Suprapubic skin (tissue), 4 donors: ENCODE results near the gene UBN2.

ENCODE experiments used
- EP300 ChIP-seq: sonication (generic); formaldehyde crosslinking; IDR thresholded peaks from one replicate; pipeline ENCODE4 v1.6.1; 2017; ENCODE audit warnings: antibody characterized with exemption
- POLR2A ChIP-seq, 2 donors: fragments of 450-650 bp; IDR thresholded peaks; one replicate each; pipeline ENCODE4 v1.6.1; 2017; ENCODE audit warnings: antibody characterized with exemption in 2 of 2, mild to moderate bottlenecking in 2 of 2, moderate library complexity in 2 of 2
- POLR2AphosphoS5 ChIP-seq, 3 donors: sonication (generic); formaldehyde crosslinking; IDR thresholded peaks; one replicate each; pipeline ENCODE4 v1.6.1; 2017; ENCODE audit warnings: antibody characterized with exemption in 3 of 3
- TF ChIP-seq, protein P1 (sequence below), 2 donors: fragments of 200-600 bp in 1 of 2; fragments of 450-650 bp in 1 of 2; sonication (generic) in 1 of 2; IDR thresholded peaks; one replicate each; pipeline ENCODE4 v1.5.1; 2016 to 2019; ENCODE audit warnings: antibody characterized with exemption in 2 of 2, mild to moderate bottlenecking in 1 of 2, moderate library complexity in 1 of 2

DNA sequence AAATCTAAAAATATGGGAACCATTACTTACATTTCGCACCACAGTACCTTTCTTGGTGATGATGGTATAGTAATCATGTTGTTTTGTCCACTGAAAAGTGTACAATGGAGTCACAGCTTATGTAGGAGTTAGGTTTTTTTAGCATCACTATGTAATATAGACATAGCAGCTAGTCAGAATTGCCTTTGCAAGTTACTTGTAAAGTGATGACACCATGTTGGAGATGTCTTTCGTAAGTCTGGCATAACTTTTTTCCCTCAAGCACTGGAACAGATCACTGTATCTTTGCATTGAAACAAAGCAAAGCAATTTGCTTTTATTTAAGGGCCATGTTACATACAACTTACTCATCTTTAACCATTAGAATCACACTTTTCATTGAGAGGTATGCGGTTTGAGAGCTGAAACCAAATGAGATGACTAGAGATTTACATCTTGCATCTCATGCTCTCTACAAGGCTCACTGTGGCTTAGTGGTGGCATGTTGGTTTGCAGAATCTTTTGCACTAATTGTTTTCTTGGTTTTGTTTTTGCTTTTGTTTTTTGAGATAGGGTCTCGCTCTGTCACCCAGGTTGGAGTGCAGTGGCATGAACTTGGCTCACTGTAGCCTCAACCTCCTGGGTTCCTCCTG, 18.3 kb downstream of the UBN2 start:
- TF ChIP-seq, protein P1, sequence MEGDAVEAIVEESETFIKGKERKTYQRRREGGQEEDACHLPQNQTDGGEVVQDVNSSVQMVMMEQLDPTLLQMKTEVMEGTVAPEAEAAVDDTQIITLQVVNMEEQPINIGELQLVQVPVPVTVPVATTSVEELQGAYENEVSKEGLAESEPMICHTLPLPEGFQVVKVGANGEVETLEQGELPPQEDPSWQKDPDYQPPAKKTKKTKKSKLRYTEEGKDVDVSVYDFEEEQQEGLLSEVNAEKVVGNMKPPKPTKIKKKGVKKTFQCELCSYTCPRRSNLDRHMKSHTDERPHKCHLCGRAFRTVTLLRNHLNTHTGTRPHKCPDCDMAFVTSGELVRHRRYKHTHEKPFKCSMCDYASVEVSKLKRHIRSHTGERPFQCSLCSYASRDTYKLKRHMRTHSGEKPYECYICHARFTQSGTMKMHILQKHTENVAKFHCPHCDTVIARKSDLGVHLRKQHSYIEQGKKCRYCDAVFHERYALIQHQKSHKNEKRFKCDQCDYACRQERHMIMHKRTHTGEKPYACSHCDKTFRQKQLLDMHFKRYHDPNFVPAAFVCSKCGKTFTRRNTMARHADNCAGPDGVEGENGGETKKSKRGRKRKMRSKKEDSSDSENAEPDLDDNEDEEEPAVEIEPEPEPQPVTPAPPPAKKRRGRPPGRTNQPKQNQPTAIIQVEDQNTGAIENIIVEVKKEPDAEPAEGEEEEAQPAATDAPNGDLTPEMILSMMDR (IDR thresholded peaks at IDR 0.05), result no peak
- TF ChIP-seq POLR2A (IDR thresholded peaks at IDR 0.05) (no peak), EP300 (no peak), POLR2AphosphoS5 (IDR thresholded peaks at IDR 0.05) (no peak)
